HepG2 (cell line): ENCODE data around the gene TTC22. TPM values are rescaled to one million over a fixed set of nuclear protein-coding genes. Genes with fewer than 3 reads are reported as not detected.

Experiments
- DPF2 ChIP-seq: sonication (generic); formaldehyde crosslinking; IDR thresholded peaks from 2 replicates; pipeline ENCODE4 v1.4.0; 2020; ENCODE audit warnings: mild to moderate bottlenecking, low read depth, missing genetic modification reagents, borderline replicate concordance
- ISX ChIP-seq: sonication (generic); formaldehyde crosslinking; conservative IDR thresholded peaks from 2 replicates; pipeline ENCODE4 v1.5.0; 2020; ENCODE audit warnings: missing genetic modification reagents
- ZGPAT ChIP-seq: IDR thresholded peaks from 2 replicates; pipeline ENCODE4 v1.6.1; 2016; ENCODE audit warnings: mild to moderate bottlenecking
- ZNF619 ChIP-seq: sonication (generic); formaldehyde crosslinking; IDR thresholded peaks from 2 replicates; pipeline ENCODE4 v1.4.0; 2020; ENCODE audit warnings: mild to moderate bottlenecking, missing genetic modification reagents
- polyA plus RNA-seq, 8 experiments: library from polyadenylated mRNA; depleted of rRNA in 3 of 8; stranded (reverse) in 7 of 8; unstranded in 1 of 8; fragments of >200 nt; fragmentation: Illumina TruSeq in 4 of 8; extraction: Trizol in 4 of 8; gene quantifications; 2 replicates each; pipeline versions ENCODE4 v1.2.1 to v1.2.3, GENCODE V29; 2011 to 2016; ENCODE audit warnings: low read depth in 4 of 8, missing spikeins in 1 of 8, mixed read lengths in 1 of 8; ENCODE audit not compliant: insufficient read depth in 1 of 8
- total RNA-seq, 5 experiments: library from RNA; depleted of rRNA; stranded (reverse); fragments of >200 nt; fragmentation: Illumina TruSeq; extraction: Trizol; gene quantifications; 2 replicates each; pipeline ENCODE4 v1.2.3, GENCODE V29; 2016; ENCODE audit warnings: low read depth in 1 of 5
- TF ChIP-seq, protein P1 (sequence below): sonication (generic); formaldehyde crosslinking; IDR thresholded peaks from 2 replicates; pipeline ENCODE4 v1.4.0; 2020; ENCODE audit warnings: mild to moderate bottlenecking, missing genetic modification reagents
- TF ChIP-seq, protein P2 (sequence below): sonication (generic); formaldehyde crosslinking; IDR thresholded peaks from 2 replicates; pipeline ENCODE4 v1.9.0; 2021; ENCODE audit warnings: missing genetic modification reagents, borderline replicate concordance

Gene TTC22
- total and polyA plus RNA-seq, 2 of the 13 experiments (the other 11 are each of a cell fraction or from before 2014, with no cell fraction given) = not detected

DNA sequence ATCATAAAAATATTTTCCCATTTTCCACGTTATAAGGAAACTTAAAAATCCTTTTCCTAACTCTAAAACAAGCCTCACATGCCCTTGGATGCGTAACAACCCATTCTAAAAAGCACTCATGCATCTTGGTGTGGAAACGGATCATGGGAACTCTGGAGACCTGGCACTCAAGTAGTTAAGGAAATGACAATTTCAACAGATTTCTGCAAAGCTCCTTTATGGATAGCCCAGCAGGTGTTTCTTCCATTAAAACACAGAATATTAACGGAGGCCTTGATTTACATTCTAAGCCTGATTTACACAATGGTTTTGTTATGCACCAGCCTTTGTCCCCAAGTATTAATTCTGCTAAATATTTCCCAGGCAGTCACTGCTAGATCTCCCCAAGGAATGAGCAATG is 49.7 kb downstream of the TTC22 start (continued):
- TF ChIP-seq, protein P1, sequence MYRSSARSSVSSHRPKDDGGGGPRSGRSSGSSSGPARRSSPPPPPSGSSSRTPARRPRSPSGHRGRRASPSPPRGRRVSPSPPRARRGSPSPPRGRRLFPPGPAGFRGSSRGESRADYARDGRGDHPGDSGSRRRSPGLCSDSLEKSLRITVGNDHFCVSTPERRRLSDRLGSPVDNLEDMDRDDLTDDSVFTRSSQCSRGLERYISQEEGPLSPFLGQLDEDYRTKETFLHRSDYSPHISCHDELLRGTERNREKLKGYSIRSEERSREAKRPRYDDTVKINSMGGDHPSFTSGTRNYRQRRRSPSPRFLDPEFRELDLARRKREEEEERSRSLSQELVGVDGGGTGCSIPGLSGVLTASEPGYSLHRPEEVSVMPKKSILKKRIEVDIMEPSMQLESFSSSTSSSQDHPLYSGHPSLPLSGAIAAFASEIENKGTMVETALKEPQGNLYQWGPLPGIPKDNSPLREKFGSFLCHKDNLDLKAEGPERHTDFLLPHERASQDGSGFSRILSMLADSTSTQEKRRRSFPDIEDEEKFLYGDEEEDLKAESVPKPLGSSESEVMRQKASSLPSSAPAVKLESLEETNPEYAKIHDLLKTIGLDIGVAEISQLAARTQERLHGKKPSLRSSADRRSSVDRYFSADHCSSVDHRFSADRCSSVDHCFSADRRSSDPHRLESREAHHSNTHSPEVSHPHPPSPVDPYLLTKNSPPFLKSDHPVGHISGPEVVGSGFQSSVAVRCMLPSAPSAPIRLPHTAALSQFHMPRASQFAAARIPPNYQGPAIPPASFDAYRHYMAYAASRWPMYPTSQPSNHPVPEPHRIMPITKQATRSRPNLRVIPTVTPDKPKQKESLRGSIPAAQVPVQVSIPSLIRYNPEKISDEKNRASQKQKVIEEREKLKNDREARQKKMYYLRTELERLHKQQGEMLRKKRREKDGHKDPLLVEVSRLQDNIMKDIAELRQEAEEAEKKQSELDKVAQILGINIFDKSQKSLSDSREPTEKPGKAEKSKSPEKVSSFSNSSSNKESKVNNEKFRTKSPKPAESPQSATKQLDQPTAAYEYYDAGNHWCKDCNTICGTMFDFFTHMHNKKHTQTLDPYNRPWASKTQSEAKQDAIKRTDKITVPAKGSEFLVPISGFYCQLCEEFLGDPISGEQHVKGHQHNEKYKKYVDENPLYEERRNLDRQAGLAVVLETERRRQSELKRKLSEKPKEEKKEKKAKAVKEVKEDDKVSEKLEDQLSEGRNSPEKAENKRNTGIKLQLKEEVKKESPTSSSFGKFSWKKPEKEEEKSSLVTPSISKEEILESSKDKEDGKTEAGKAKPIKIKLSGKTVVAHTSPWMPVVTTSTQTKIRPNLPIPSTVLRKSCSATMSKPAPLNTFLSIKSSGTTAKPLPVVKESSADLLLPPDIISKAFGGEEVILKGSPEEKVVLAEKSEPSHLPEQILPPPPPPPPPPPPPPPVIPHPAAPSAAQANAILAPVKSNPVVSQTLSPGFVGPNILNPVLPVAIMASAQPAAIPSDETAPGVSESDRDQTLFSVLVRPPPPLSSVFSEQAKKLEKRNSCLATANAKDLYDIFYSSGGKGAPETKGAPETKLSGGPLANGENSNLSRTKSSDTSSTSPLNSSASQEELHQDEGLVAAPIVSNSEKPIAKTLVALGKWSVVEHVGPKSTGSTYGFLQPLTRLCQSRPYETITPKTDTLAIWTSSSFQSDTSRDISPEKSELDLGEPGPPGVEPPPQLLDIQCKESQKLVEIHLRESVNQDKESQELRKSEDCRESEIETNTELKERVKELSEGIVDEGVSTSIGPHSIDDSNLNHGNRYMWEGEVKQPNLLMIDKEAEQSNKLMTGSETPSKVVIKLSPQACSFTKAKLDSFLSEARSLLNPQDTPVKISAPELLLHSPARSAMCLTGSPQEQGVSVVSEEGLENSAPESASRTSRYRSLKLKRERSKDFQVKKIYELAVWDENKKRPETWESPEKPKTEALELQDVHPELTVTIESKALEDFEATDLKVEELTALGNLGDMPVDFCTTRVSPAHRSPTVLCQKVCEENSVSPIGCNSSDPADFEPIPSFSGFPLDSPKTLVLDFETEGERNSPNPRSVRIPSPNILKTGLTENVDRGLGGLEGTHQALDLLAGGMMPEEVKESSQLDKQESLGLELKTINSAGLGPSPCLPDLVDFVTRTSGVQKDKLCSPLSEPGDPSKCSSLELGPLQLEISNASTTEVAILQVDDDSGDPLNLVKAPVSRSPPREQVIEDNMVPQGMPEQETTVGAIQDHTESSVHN (CRISPR knock-in tag) = no peak
- TF ChIP-seq ISX (CRISPR knock-in tag) (no peak), DPF2 (no peak), ZGPAT (CRISPR knock-in tag) (no peak), ZNF619 (CRISPR knock-in tag) (no peak)
- TF ChIP-seq, protein P2, sequence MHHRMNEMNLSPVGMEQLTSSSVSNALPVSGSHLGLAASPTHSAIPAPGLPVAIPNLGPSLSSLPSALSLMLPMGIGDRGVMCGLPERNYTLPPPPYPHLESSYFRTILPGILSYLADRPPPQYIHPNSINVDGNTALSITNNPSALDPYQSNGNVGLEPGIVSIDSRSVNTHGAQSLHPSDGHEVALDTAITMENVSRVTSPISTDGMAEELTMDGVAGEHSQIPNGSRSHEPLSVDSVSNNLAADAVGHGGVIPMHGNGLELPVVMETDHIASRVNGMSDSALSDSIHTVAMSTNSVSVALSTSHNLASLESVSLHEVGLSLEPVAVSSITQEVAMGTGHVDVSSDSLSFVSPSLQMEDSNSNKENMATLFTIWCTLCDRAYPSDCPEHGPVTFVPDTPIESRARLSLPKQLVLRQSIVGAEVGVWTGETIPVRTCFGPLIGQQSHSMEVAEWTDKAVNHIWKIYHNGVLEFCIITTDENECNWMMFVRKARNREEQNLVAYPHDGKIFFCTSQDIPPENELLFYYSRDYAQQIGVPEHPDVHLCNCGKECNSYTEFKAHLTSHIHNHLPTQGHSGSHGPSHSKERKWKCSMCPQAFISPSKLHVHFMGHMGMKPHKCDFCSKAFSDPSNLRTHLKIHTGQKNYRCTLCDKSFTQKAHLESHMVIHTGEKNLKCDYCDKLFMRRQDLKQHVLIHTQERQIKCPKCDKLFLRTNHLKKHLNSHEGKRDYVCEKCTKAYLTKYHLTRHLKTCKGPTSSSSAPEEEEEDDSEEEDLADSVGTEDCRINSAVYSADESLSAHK (CRISPR knock-in tag) = no peak
- TF ChIP-seq, all 625 proteins: peak for 0
